CD4-positive, alpha-beta memory T cell (primary cell): Measurements from ENCODE around the gene RGS7. TPM values are rescaled to one million over a fixed set of nuclear protein-coding genes. Genes with fewer than 3 reads are reported as not detected.

Experiments used
- CTCF ChIA-PET: fragments of 350-600 bp; sonication (Branson Sonifier 250); formaldehyde crosslinking; loops from one replicate; lab custom pipeline; 2021; ENCODE audit warnings: inconsistent platforms; ENCODE audit not compliant: partially characterized antibody; lab: Charles Lee
- POLR2A ChIA-PET: fragments of 350-600 bp; sonication (Branson Sonifier 250); formaldehyde crosslinking; loops from one replicate; lab custom pipeline; 2021; ENCODE audit not compliant: partially characterized antibody; lab: Charles Lee
- DNase-seq, 5 donors: peaks; one replicate each; pipeline versions ENCODE4 v3.0.0 to v3.0.0-alpha.2; 2020 to 2022; ENCODE audit warnings: mixed read lengths in 1 of 5
- H3K27ac ChIP-seq: one replicate; pipeline ENCODE4 v1.7.0; 2013; ENCODE audit warnings: low read depth, low read length
- H3K27me3 ChIP-seq: 2 replicates; pipeline ENCODE4 v1.7.0; 2013; ENCODE audit warnings: mild to moderate bottlenecking, low read length, moderate library complexity; ENCODE audit not compliant: insufficient read depth
- H3K36me3 ChIP-seq: 2 replicates; pipeline ENCODE4 v1.7.0; 2013; ENCODE audit warnings: mild to moderate bottlenecking, low read length, moderate library complexity; ENCODE audit not compliant: insufficient read depth
- H3K4me1 ChIP-seq: 2 replicates; pipeline ENCODE4 v1.7.0; 2013; ENCODE audit warnings: mild to moderate bottlenecking, low read length, moderate library complexity; ENCODE audit not compliant: insufficient read depth
- H3K4me3 ChIP-seq, 2 donors: one replicate each; pipeline ENCODE4 v1.7.0; 2013; ENCODE audit warnings: low read length in 2 of 2, mild to moderate bottlenecking in 1 of 2
- H3K9me3 ChIP-seq, 2 donors: one replicate each; pipeline ENCODE4 v1.7.0; 2013; ENCODE audit warnings: low read length in 2 of 2, control low read depth in 1 of 2; ENCODE audit not compliant: control insufficient read depth in 1 of 2
- H3K27ac Mint-ChIP-seq, 7 donors: one replicate each; pipeline ENCODE4 v1.8.0; 2020 to 2021; ENCODE audit warnings: mixed read lengths in 7 of 7, mild to moderate bottlenecking in 6 of 7, inconsistent platforms in 3 of 7, moderate library complexity in 3 of 7
- H3K27me3 Mint-ChIP-seq, 2 donors: one replicate each; pipeline ENCODE4 v1.8.0; 2020 to 2021; ENCODE audit warnings: mixed read lengths in 2 of 2
- H3K36me3 Mint-ChIP-seq, 2 donors: one replicate each; pipeline ENCODE4 v1.8.0; 2020 to 2021; ENCODE audit warnings: mixed read lengths in 2 of 2, inconsistent platforms in 1 of 2, mild to moderate bottlenecking in 1 of 2
- H3K4me1 Mint-ChIP-seq, 4 donors: one replicate each; pipeline ENCODE4 v1.8.0; 2020 to 2021; ENCODE audit warnings: mixed read lengths in 4 of 4, mild to moderate bottlenecking in 1 of 4
- H3K4me3 Mint-ChIP-seq, 8 donors: one replicate each; pipeline ENCODE4 v1.8.0; 2020 to 2021; ENCODE audit warnings: mixed read lengths in 8 of 8, mild to moderate bottlenecking in 7 of 8, moderate library complexity in 6 of 8, inconsistent platforms in 3 of 8
- H3K9me3 Mint-ChIP-seq, 8 donors: one replicate each; pipeline ENCODE4 v1.8.0; 2020 to 2021; ENCODE audit warnings: mixed read lengths in 8 of 8, mild to moderate bottlenecking in 5 of 8, inconsistent platforms in 3 of 8, moderate library complexity in 1 of 8
- intact Hi-C: fragments of 100-400 bp; cut with micrococcal nuclease; formaldehyde crosslinking; loops from one replicate; pipeline ENCODE4 v1.15.1; 2023
- polyA plus RNA-seq, 2 donors: library from polyadenylated mRNA; unstranded; fragments of 300-500 nt; fragmentation: Illumina TruSeq; gene quantifications; one replicate each; pipeline ENCODE4 v1.2.3, GENCODE V29; 2021
- total RNA-seq, 2 experiments: library from RNA; stranded (reverse); gene quantifications; one replicate each; pipeline ENCODE4 v1.2.3, GENCODE V29; 2021

The RGS7 gene
- total and polyA plus RNA-seq, 4 experiments from 2014 or later = not detected

DNA sequence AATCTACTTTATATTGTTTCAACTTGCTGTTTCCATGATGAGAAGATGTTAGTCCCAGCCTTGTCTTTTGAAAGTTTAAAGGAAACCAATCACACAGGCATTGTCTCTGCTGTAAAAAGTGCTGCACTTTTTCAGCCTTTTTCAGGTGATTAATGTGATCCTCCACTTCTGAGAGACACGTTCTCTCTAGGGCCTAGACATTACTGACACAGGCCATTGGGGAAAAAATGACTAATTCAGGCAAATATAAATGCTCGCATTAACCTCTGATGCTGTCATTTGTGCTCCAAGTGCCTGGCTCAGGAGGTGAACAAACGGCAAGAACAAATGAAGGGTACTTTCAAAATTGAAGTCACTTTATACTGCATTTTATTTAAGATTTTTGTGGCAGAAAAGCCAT lies 32.4 kb upstream of the RGS7 start:
- H3K36me3 Mint-ChIP-seq = no peaks in the 10 kb centered on the region
- no peaks in the 10 kb centered on the region for H3K4me1 ChIP-seq
- no peak overlapping the region for H3K4me3 ChIP-seq
- no peak overlapping the region for H3K4me3 Mint-ChIP-seq
- ChIA-PET POLR2A (no interaction called here), CTCF (no interaction called here)
- H3K9me3 ChIP-seq = no peaks in the 10 kb centered on the region
- H3K27ac Mint-ChIP-seq = no peak overlapping the region
- intact Hi-C loops = no loop called here
- DNase-seq = no peak
- H3K4me1 Mint-ChIP-seq = no peaks in the 10 kb centered on the region
- H3K27ac ChIP-seq = no peak overlapping the region
- peaks cover 0 to 3% (median 2%) of the 10 kb centered on the region in 8 donors for H3K9me3 Mint-ChIP-seq
- H3K27me3 Mint-ChIP-seq = peaks cover 0 to 3% of the 10 kb centered on the region in 2 donors
- H3K27me3 ChIP-seq = no peaks in the 10 kb centered on the region
- H3K36me3 ChIP-seq = no peaks in the 10 kb centered on the region

DNA sequence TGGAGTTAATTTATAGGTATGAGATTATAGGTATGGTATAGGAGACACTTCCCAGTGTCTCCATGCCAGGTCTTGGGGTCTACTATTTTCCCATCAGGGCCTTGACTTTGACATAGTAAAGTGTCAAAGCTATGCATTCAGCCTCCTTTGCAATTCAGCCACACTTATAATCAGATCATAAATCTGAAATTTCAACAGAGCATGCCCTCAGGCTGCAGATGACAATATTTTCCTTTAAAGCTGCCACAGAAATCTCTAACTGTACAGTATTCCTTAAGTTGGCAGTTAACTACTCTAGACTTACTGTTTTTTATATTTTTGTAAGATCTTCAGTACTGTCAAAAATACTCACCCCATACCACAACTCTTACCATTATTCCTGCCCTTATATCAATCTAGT lies 30.2 kb upstream of the RGS7 start:
- Mint-ChIP-seq H3K27ac (no peak overlapping the region), H3K27me3 (peaks cover 0 to 3% of the 10 kb centered on the region in 2 donors), H3K9me3 (peaks cover 0 to 4% (median 2%) of the 10 kb centered on the region in 8 donors), H3K36me3 (no peaks in the 10 kb centered on the region), H3K4me3 (no peak overlapping the region), H3K4me1 (no peaks in the 10 kb centered on the region)
- POLR2A ChIA-PET = interaction anchor here (0.5 kb wide), 1 partner anchor 813 kb away, joined by 3 read pairs; no protein-coding TSS in a partner anchor
- CTCF ChIA-PET = no interaction called here
- no peak overlapping the region for H3K4me3 ChIP-seq
- H3K27ac ChIP-seq = no peak overlapping the region
- DNase-seq = no peak
- H3K4me1 ChIP-seq = no peaks in the 10 kb centered on the region
- no peaks in the 10 kb centered on the region for H3K9me3 ChIP-seq
- no peaks in the 10 kb centered on the region for H3K27me3 ChIP-seq
- intact Hi-C loops = no loop called here
- H3K36me3 ChIP-seq = no peaks in the 10 kb centered on the region

- H3K4me1 ChIP-seq = no peaks in the 10 kb centered on the region
- H3K36me3 ChIP-seq = no peaks in the 10 kb centered on the region
- no peaks in the 10 kb centered on the region for H3K4me1 Mint-ChIP-seq
- no peaks in the 10 kb centered on the region for H3K36me3 Mint-ChIP-seq
- no peak overlapping the region for H3K27ac ChIP-seq
- H3K4me3 Mint-ChIP-seq = no peak overlapping the region
- POLR2A ChIA-PET = no interaction called here
- DNase-seq = no peak
- CTCF ChIA-PET = no interaction called here
- intact Hi-C loops = no loop called here
- no peak overlapping the region for H3K27ac Mint-ChIP-seq
- H3K27me3 Mint-ChIP-seq = no peaks in the 10 kb centered on the region
- no peaks in the 10 kb centered on the region for H3K27me3 ChIP-seq
- no peaks in the 10 kb centered on the region for H3K9me3 ChIP-seq
- no peak overlapping the region for H3K4me3 ChIP-seq
- peaks cover 0 to 9% (median 4%) of the 10 kb centered on the region in 8 donors for H3K9me3 Mint-ChIP-seq
Measured at GRCh38 chr1:241376701-241377100, 19.7 kb upstream of the RGS7 start.

DNA sequence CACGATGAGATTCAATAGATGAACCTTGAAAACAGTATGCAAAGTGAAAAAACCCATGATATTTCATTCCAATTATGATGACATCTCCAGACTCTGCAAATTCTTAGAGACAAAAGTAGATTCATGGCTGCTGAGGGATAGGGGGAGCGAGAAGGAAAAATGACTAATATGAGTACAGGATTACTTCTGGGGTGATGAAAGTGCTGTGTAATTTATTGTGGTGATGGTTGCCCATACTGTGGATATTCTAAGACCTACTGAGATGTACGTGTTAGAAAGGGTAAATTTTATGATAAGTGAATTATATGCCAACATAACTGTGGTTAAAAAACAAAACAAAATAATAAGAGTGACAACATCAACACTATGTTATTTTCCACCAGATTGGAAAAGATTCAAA lies 18.9 kb upstream of the RGS7 start:
- Mint-ChIP-seq H3K36me3 (no peaks in the 10 kb centered on the region), H3K27me3 (no peaks in the 10 kb centered on the region), H3K4me1 (no peaks in the 10 kb centered on the region), H3K27ac (no peak overlapping the region), H3K9me3 (peaks cover 0 to 4% (median 2%) of the 10 kb centered on the region in 8 donors), H3K4me3 (no peak overlapping the region)
- intact Hi-C loops = no loop called here
- Histone ChIP-seq H3K4me3 (no peak overlapping the region), H3K4me1 (no peaks in the 10 kb centered on the region), H3K36me3 (no peaks in the 10 kb centered on the region), H3K9me3 (no peaks in the 10 kb centered on the region), H3K27ac (no peak overlapping the region), H3K27me3 (no peaks in the 10 kb centered on the region)
- no peak for DNase-seq
- CTCF ChIA-PET = no interaction called here
- POLR2A ChIA-PET = no interaction called here

GRCh38 chr1:241366196-241366595 lies 9.2 kb upstream of the RGS7 start:
- ChIA-PET CTCF (no interaction called here), POLR2A (no interaction called here)
- Mint-ChIP-seq H3K4me1 (no peaks in the 10 kb centered on the region), H3K36me3 (no peaks in the 10 kb centered on the region), H3K9me3 (peaks cover 0 to 10% (median 3%) of the 10 kb centered on the region in 8 donors), H3K27me3 (peaks cover 0 to 6% of the 10 kb centered on the region in 2 donors), H3K4me3 (no peak overlapping the region), H3K27ac (peak overlapping the region in 1 of 7 donors; percentile 25)
- Histone ChIP-seq H3K4me3 (no peak overlapping the region), H3K27ac (no peak overlapping the region), H3K4me1 (no peaks in the 10 kb centered on the region), H3K27me3 (no peaks in the 10 kb centered on the region), H3K36me3 (no peaks in the 10 kb centered on the region), H3K9me3 (no peaks in the 10 kb centered on the region)
- intact Hi-C loops = no loop called here
- no peak for DNase-seq

GRCh38 chr1:241362350-241362749 lies 5.3 kb upstream of the RGS7 start:
- Mint-ChIP-seq H3K4me1 (peaks cover 0 to 9% (median 2%) of the 10 kb centered on the region in 4 donors), H3K36me3 (no peaks in the 10 kb centered on the region), H3K4me3 (no peak overlapping the region), H3K27me3 (peaks cover 14 to 24% of the 10 kb centered on the region in 2 donors), H3K27ac (no peak overlapping the region), H3K9me3 (peaks cover 0 to 10% (median 3%) of the 10 kb centered on the region in 8 donors)
- intact Hi-C loops = no loop called here
- Histone ChIP-seq H3K4me1 (no peaks in the 10 kb centered on the region), H3K9me3 (no peaks in the 10 kb centered on the region), H3K36me3 (no peaks in the 10 kb centered on the region), H3K4me3 (no peak overlapping the region), H3K27me3 (no peaks in the 10 kb centered on the region), H3K27ac (no peak overlapping the region)
- no peak for DNase-seq
- ChIA-PET CTCF (no interaction called here), POLR2A (no interaction called here)

- Histone ChIP-seq H3K27me3 (no peaks in the 10 kb centered on the region), H3K27ac (no peak overlapping the region), H3K36me3 (no peaks in the 10 kb centered on the region), H3K4me3 (no peak overlapping the region), H3K4me1 (no peaks in the 10 kb centered on the region), H3K9me3 (no peaks in the 10 kb centered on the region)
- DNase-seq = no peak
- intact Hi-C loops = no loop called here
- no peaks in the 10 kb centered on the region for H3K36me3 Mint-ChIP-seq
- POLR2A ChIA-PET = no interaction called here
- H3K27ac Mint-ChIP-seq = no peak overlapping the region
- CTCF ChIA-PET = no interaction called here
- H3K27me3 Mint-ChIP-seq = peaks cover 19 to 32% of the 10 kb centered on the region in 2 donors
- H3K4me1 Mint-ChIP-seq = peaks cover 0 to 13% (median 3%) of the 10 kb centered on the region in 4 donors
- peaks cover 0 to 7% (median 0%) of the 10 kb centered on the region in 8 donors for H3K9me3 Mint-ChIP-seq
- peak overlapping the region in 7 of 8 donors; percentile 11 to 62 (median 41) for H3K4me3 Mint-ChIP-seq
Measured at GRCh38 chr1:241357366-241358340, 648 bp upstream of the RGS7 start.
